LHCN-M2 (cell line): Measurements from ENCODE around the gene CDT1. TPM values are rescaled to one million over a fixed set of nuclear protein-coding genes. Genes with fewer than 3 reads are reported as not detected.
A peak's percentile ranks its signal among the peaks of the same experiment; 100 is the strongest.
"Not testable (repeated sequence)": the region's sequence is repeated elsewhere in the genome, so short reads cannot be mapped to it uniquely, and the experiment has no call there.

Experiments used
- DNase-seq: peaks from one replicate; pipeline ENCODE4 v3.0.0-alpha.2; 2012; ENCODE audit warnings: low read depth
- total RNA-seq: library from RNA; depleted of rRNA; stranded (reverse); fragments of >200 nt; gene quantifications from 2 replicates; pipeline ENCODE4 v1.2.3, GENCODE V29; 2014

CDT1 gene
- total RNA-seq, 1 experiment from 2014 or later = 53.4 TPM

GRCh38 chr16:88768071-88768783, 35.4 kb upstream of the CDT1 start:
- peak; percentile 74 for DNase-seq

- DNase-seq = no peak
Measured at GRCh38 chr16:88769617-88770460, 33.8 kb upstream of the CDT1 start.

- peak; percentile 86 for DNase-seq
Measured at GRCh38 chr16:88770461-88771293, 32.9 kb upstream of the CDT1 start.

- DNase-seq = no peak
Measured at GRCh38 chr16:88771294-88771772, 32.3 kb upstream of the CDT1 start.

GRCh38 chr16:88771781-88772180, 31.8 kb upstream of the CDT1 start:
- not testable (repeated sequence) for DNase-seq

GRCh38 chr16:88772871-88773811, 30.4 kb upstream of the CDT1 start:
- peak; percentile 91 for DNase-seq

- peak; percentile 86 for DNase-seq
Measured at GRCh38 chr16:88773812-88774291, 29.7 kb upstream of the CDT1 start.

GRCh38 chr16:88774544-88775393, 28.8 kb upstream of the CDT1 start:
- DNase-seq = no peak

- no peak for DNase-seq
Measured at GRCh38 chr16:88775825-88776224, 27.8 kb upstream of the CDT1 start.

GRCh38 chr16:88777471-88778270, 25.9 kb upstream of the CDT1 start:
- DNase-seq = no peak

- no peak for DNase-seq
Measured at GRCh38 chr16:88778271-88778525, 25.4 kb upstream of the CDT1 start.

- DNase-seq = no peak
Measured at GRCh38 chr16:88778541-88779065, 25.0 kb upstream of the CDT1 start.

GRCh38 chr16:88779406-88780141, 24.0 kb upstream of the CDT1 start:
- no peak for DNase-seq

- no peak for DNase-seq
Measured at GRCh38 chr16:88780142-88781062, 23.2 kb upstream of the CDT1 start.

GRCh38 chr16:88781140-88782077, 22.2 kb upstream of the CDT1 start:
- DNase-seq = no peak
